GM15510 (cell line): ENCODE data around the gene ACTR3C.

Source experiments
- POLR2A ChIP-seq: IDR thresholded peaks from 3 replicates; pipeline ENCODE4 v1.6.1; 2011; ENCODE audit warnings: borderline replicate concordance; ENCODE audit not compliant: insufficient read length; ENCODE audit errors: extremely low read depth

The ACTR3C gene

GRCh38 chr7:150342121-150342408 is 18.7 kb upstream of the ACTR3C start:
- TF ChIP-seq POLR2A, result no peak

GRCh38 chr7:150341263-150342120 is 18.1 kb upstream of the ACTR3C start, which contains the start of gene RARRES2:
RARRES2 (minus strand) TSS chr7:150341629; CDS start chr7:150340609, 1,020 bp downstream.
- TF ChIP-seq POLR2A, result no peak

- no peak for TF ChIP-seq POLR2A
Observed at GRCh38 chr7:150340875-150341262, 17.5 kb upstream of the ACTR3C start.

- no peak for TF ChIP-seq POLR2A
Observed at GRCh38 chr7:150340024-150340749, 16.8 kb upstream of the ACTR3C start.

- no peak for TF ChIP-seq POLR2A
Observed at GRCh38 chr7:150339409-150339809, 16.1 kb upstream of the ACTR3C start.

GRCh38 chr7:150338166-150338829 is 15.0 kb upstream of the ACTR3C start:
- TF ChIP-seq POLR2A, result no peak

- no peak for TF ChIP-seq POLR2A
Observed at GRCh38 chr7:150337659-150338081, 14.3 kb upstream of the ACTR3C start.

GRCh38 chr7:150337179-150337578 is 13.8 kb upstream of the ACTR3C start:
- TF ChIP-seq POLR2A, result no peak

- no peak for TF ChIP-seq POLR2A
Observed at GRCh38 chr7:150336746-150337145, 13.4 kb upstream of the ACTR3C start.

GRCh38 chr7:150335774-150336112 is 12.4 kb upstream of the ACTR3C start:
- no peak for TF ChIP-seq POLR2A

GRCh38 chr7:150335108-150335773 is 11.9 kb upstream of the ACTR3C start:
- TF ChIP-seq POLR2A, result no peak

GRCh38 chr7:150334108-150334507 is 10.8 kb upstream of the ACTR3C start:
- TF ChIP-seq POLR2A, result no peak

- TF ChIP-seq POLR2A, result no peak
Observed at GRCh38 chr7:150333659-150334058, 10.3 kb upstream of the ACTR3C start.

GRCh38 chr7:150332852-150333635 is 9.7 kb upstream of the ACTR3C start:
- TF ChIP-seq POLR2A, result no peak
